Endothelial cell of umbilical vein (primary cell): ENCODE results near the gene UBTD1. TPM values are rescaled to one million over a fixed set of nuclear protein-coding genes. Genes with fewer than 3 reads are reported as not detected.

Experiments
- BruUV-seq: library from RNA; stranded (reverse); fragments of 400-500 nt; replicated peaks from 2 replicates; lab custom pipeline; 2021; lab: Mats Ljungman, UMichigan
- CTCF ChIA-PET: fragments of 300-600, 350-600 bp; sonication (Branson Sonifier 250); formaldehyde crosslinking; loops from one replicate; lab custom pipeline; 2021; ENCODE audit warnings: antibody characterized with exemption, inconsistent platforms; lab: Charles Lee
- POLR2A ChIA-PET: fragments of 300-600, 350-600 bp; sonication (Branson Sonifier 250); formaldehyde crosslinking; loops from one replicate; lab custom pipeline; 2021; ENCODE audit warnings: antibody characterized with exemption, inconsistent platforms; lab: Charles Lee
- DNase-seq: peaks from one replicate; pipeline ENCODE4 v3.0.0-alpha.2; 2011; ENCODE audit warnings: low read depth, low spot score
- FAIRE-seq: peaks from 2 replicates; lab custom pipeline; 2011; peaks lifted over from hg19 to GRCh38; lab: Jason Lieb, UNC
- H2AFZ ChIP-seq: 2 replicates; pipeline ENCODE4 v1.6.0; 2012; ENCODE audit warnings: low read depth, low read length, control low read depth, inconsistent platforms
- H3K27ac ChIP-seq: 2 replicates; pipeline ENCODE4 v1.5.1; 2011; ENCODE audit warnings: low read depth, mild to moderate bottlenecking, control low read depth, low read length, moderate library complexity; ENCODE audit not compliant: insufficient read depth
- H3K27me3 ChIP-seq, 2 experiments: 2 replicates each; pipeline versions ENCODE4 v1.6.0 to v1.6.1; 2011; ENCODE audit warnings: low read length in 2 of 2, mixed read lengths in 1 of 2; ENCODE audit not compliant: control insufficient read depth in 2 of 2, insufficient read depth in 2 of 2
- H3K36me3 ChIP-seq, 2 experiments: 2 replicates in 1 of 2; 3 replicates in 1 of 2; pipeline ENCODE4 v1.5.1; 2011; ENCODE audit warnings: low read length in 2 of 2, mild to moderate bottlenecking in 1 of 2, moderate library complexity in 1 of 2; ENCODE audit not compliant: control insufficient read depth in 2 of 2, insufficient read depth in 2 of 2; ENCODE audit errors: extremely low read depth in 1 of 2
- H3K4me1 ChIP-seq: 3 replicates; pipeline ENCODE4 v1.5.1; 2011; ENCODE audit warnings: mild to moderate bottlenecking, low read length; ENCODE audit not compliant: control insufficient read depth, insufficient read depth; ENCODE audit errors: extremely low read depth
- H3K4me2 ChIP-seq: 2 replicates; pipeline ENCODE4 v1.6.1; 2011; ENCODE audit warnings: low read length, control low read depth, mixed read lengths; ENCODE audit not compliant: insufficient read depth
- H3K4me3 ChIP-seq, 3 experiments: fragments of 200-600 bp in 1 of 3; sonication (generic), shearing (Covaris generic) in 1 of 3; replicated peaks in 1 of 3; 2 replicates each; pipeline ENCODE4 v1.5.1; 2011 to 2016; ENCODE audit warnings: control low read depth in 3 of 3, low read length in 3 of 3, mild to moderate bottlenecking in 2 of 3, inconsistent platforms in 1 of 3, low read depth in 1 of 3, moderate library complexity in 1 of 3; ENCODE audit not compliant: insufficient read depth in 1 of 3
- H3K79me2 ChIP-seq: 2 replicates; pipeline ENCODE4 v1.6.0; 2012; ENCODE audit warnings: low read length, inconsistent platforms; ENCODE audit not compliant: control insufficient read depth, insufficient read depth
- H3K9ac ChIP-seq: replicated peaks from 2 replicates; pipeline ENCODE3; 2011; ENCODE audit warnings: low read length, control low read depth; ENCODE audit not compliant: insufficient read depth; ENCODE audit errors: extremely low read depth
- H3K9me1 ChIP-seq: replicated peaks from 3 replicates; pipeline ENCODE4 v1.6.0; 2011; ENCODE audit warnings: mild to moderate bottlenecking, low read length; ENCODE audit not compliant: control insufficient read depth, insufficient read depth; ENCODE audit errors: extremely low read depth
- H3K9me3 ChIP-seq: replicated peaks from 2 replicates; pipeline ENCODE4 v1.5.1; 2012; ENCODE audit warnings: low read length, inconsistent platforms; ENCODE audit not compliant: control insufficient read depth, insufficient read depth
- H4K20me1 ChIP-seq: replicated peaks from 2 replicates; pipeline ENCODE3; 2011; ENCODE audit warnings: mild to moderate bottlenecking, low read length; ENCODE audit not compliant: control insufficient read depth, insufficient read depth; ENCODE audit errors: extremely low read depth
- CTCF ChIP-seq, 2 donors: IDR thresholded peaks; 1 replicate in 1 of 2; 2 replicates in 1 of 2; pipeline ENCODE4 v1.5.1; 2011; ENCODE audit warnings: low read length in 2 of 2, mild to moderate bottlenecking in 2 of 2, moderate library complexity in 2 of 2, control low read depth in 1 of 2, inconsistent platforms in 1 of 2, low read depth in 1 of 2; ENCODE audit not compliant: insufficient read depth in 1 of 2; ENCODE audit errors: extremely low read depth in 1 of 2
- EZH2 ChIP-seq: IDR thresholded peaks from 2 replicates; pipeline ENCODE4 v1.6.1; 2012; ENCODE audit warnings: borderline replicate concordance, low read depth, mild to moderate bottlenecking, moderate library complexity, low read length, inconsistent platforms; ENCODE audit not compliant: severe bottlenecking
- FOS ChIP-seq: IDR thresholded peaks from 2 replicates; pipeline ENCODE4 v1.6.1; 2011; ENCODE audit warnings: mild to moderate bottlenecking, low read length, moderate library complexity, borderline replicate concordance; ENCODE audit not compliant: insufficient read depth
- GATA2 ChIP-seq: IDR thresholded peaks from 2 replicates; pipeline ENCODE4 v1.7.0; 2011; ENCODE audit warnings: low read depth, mild to moderate bottlenecking, moderate library complexity, mixed read lengths, low read length; ENCODE audit not compliant: insufficient read length, insufficient read depth
- JUN ChIP-seq: IDR thresholded peaks from 2 replicates; pipeline ENCODE4 v1.6.1; 2011; ENCODE audit warnings: borderline replicate concordance, low read depth; ENCODE audit not compliant: insufficient read length, insufficient read depth
- MAX ChIP-seq: IDR thresholded peaks from 2 replicates; pipeline ENCODE4 v1.6.1; 2011; ENCODE audit not compliant: insufficient read depth, insufficient read length
- MYC ChIP-seq: IDR thresholded peaks from one replicate; pipeline ENCODE4 v1.6.1; 2011; ENCODE audit warnings: mild to moderate bottlenecking, low read depth, low read length
- POLR2A ChIP-seq: IDR thresholded peaks from 2 replicates; pipeline ENCODE4 v1.6.1; 2012; ENCODE audit warnings: low read depth, mild to moderate bottlenecking, control low read depth, low read length
- POLR2AphosphoS5 ChIP-seq: IDR thresholded peaks from 2 replicates; pipeline ENCODE4 v1.6.1; 2012; ENCODE audit warnings: low read depth, mild to moderate bottlenecking, control low read depth, low read length, moderate library complexity; ENCODE audit not compliant: insufficient read depth
- dilution Hi-C: fragments of 300-500 bp; cut with MboI; formaldehyde crosslinking; loops from one replicate; pipeline ENCODE4 v1.15.0; 2019; ENCODE audit warnings: low sequenced_read_pairs; ENCODE audit not compliant: extremely low pct_ligation_motif_present
- intact Hi-C: fragments of 100-400 bp; cut with micrococcal nuclease; formaldehyde crosslinking; loops from one replicate; pipeline ENCODE4 v1.10.0; 2022
- polyA plus RNA-seq, 4 experiments: library from polyadenylated mRNA; depleted of rRNA in 3 of 4; stranded (reverse) in 3 of 4; unstranded in 1 of 4; fragments of >200 nt; gene quantifications; 2 replicates each; pipeline versions ENCODE4 v1.2.1 to v1.2.3, GENCODE V29; 2011 to 2012; ENCODE audit warnings: missing spikeins in 1 of 4
- total RNA-seq: library from RNA; stranded (reverse); gene quantifications from 2 replicates; pipeline ENCODE4 v1.2.3, GENCODE V29; 2021

UBTD1 gene
- total and polyA plus RNA-seq, 2 donors (not counting 3 experiments of a cell fraction or from before 2014, with no cell fraction given) = 42.6 to 63.7 TPM

GRCh38 chr10:97531401-97531986, 32.8 kb downstream of the UBTD1 start:
- no peak for FAIRE-seq
- Histone ChIP-seq H3K9me1 (no peaks in the 10 kb centered on the region), H3K79me2 (peaks cover 2% of the 10 kb centered on the region), H3K4me3 (no peak overlapping the region), H3K27ac (no peak overlapping the region), H3K36me3 (peaks cover 0 to 2% of the 10 kb centered on the region in 2 experiments), H3K9me3 (no peaks in the 10 kb centered on the region), H4K20me1 (no peaks in the 10 kb centered on the region), H3K9ac (no peak overlapping the region), H2AFZ (no peak overlapping the region), H3K4me2 (no peak overlapping the region), H3K27me3 (no peaks in the 10 kb centered on the region), H3K4me1 (no peaks in the 10 kb centered on the region)
- POLR2A ChIA-PET = no interaction called here
- DNase-seq = no peak
- CTCF ChIA-PET = no interaction called here
- intact Hi-C loops = no loop called here
- dilution Hi-C loops = no loop called here
- no TSS peak for BruUV-seq
- TF ChIP-seq POLR2AphosphoS5 = no peak
- no peak for TF ChIP-seq EZH2
- TF ChIP-seq MAX = no peak
- TF ChIP-seq CTCF (IDR thresholded peaks at IDR 0.05; ENCODE audit: extremely low read depth in 1 of 2, insufficient read depth in 1 of 2, low read depth in 1 of 2, low read length in 2 of 2) = no peak
- TF ChIP-seq JUN = no peak
- no peak for TF ChIP-seq GATA2
- no peak for TF ChIP-seq POLR2A
- TF ChIP-seq MYC = no peak
- TF ChIP-seq FOS = no peak
